ENCODE data around the gene ACSS2. TPM values are rescaled to one million over a fixed set of nuclear protein-coding genes. Genes with fewer than 3 reads are reported as not detected.
"Not testable (repeated sequence)": the region's sequence is repeated elsewhere in the genome, so short reads cannot be mapped to it uniquely, and the experiment has no call there.

The ACSS2 gene
- total RNA-seq, 1 donor from 2014 or later, result 18.7 TPM

DNA sequence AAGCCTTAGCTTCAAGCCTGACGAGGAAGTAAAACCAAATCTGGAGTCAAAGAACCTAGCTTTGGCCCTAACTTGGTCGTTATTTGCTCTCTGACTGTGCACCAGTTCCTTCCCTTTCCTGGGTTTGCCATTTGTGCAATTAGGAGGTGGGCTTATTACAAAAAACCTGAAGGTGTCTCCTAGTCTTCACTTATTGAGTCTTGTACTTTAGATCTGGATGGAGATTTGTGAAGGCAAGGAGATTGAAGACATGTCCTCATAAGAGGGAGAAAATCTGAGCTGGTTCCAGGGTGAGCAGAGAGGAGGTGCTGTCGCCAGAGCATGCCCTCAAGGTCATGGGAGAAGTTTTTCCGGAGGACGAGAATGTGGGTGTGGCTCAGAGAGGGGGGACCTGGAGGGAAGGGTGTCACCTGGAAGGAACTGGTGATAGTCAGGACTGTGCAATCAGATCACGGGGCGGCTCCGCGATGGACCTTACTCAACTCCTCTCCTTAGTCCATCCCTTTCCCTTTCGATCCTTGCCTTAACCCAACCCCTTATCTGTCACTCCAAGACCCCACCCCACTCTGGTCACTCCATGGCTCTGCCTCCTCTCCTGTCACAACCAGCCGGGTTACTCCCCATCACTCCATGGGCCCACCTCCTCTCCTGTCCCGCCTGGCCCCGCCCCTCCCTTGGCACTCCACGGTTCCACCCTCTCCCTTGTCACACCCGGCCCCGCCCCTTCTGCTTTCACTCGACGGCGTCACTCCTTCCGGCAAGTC is 588 bp upstream of the ACSS2 start:
- Histone ChIP-seq H3K4me1 (ENCODE audit: insufficient read depth, low read length) (peaks cover 23% of the 10 kb centered on the region), H3K4me2 (ENCODE audit: low read length) (peak overlapping the region; percentile 99), H3K4me3 (ENCODE audit: insufficient read depth, low read depth, low read length) (peak overlapping the region; percentile 59), H3K36me3 (ENCODE audit: insufficient read depth, low read length) (no peaks in the 10 kb centered on the region), H3K9me3 (ENCODE audit: insufficient read depth, low read depth, low read length) (no peaks in the 10 kb centered on the region), H2AFZ (ENCODE audit: low read depth, low read length) (peak overlapping the region; percentile 83), H3K79me2 (ENCODE audit: insufficient read depth, low read length) (peaks cover 17% of the 10 kb centered on the region), H3K9ac (ENCODE audit: low read length) (peak overlapping the region; percentile 46), H3K27ac (ENCODE audit: low read depth, low read length) (no peak overlapping the region), H4K20me1 (ENCODE audit: insufficient read depth, low read length) (peaks cover 15% of the 10 kb centered on the region), H3K27me3 (ENCODE audit: insufficient read depth, low read length) (no peaks in the 10 kb centered on the region)
- DNase-seq (ENCODE audit: low read depth) (peak; percentile 95), FAIRE-seq (no peak)
- H3K4me3 Mint-ChIP-seq (ENCODE audit: unreplicated experiment), result peak overlapping the region; percentile 97
- H3K4me1 Mint-ChIP-seq (ENCODE audit: low read depth, unreplicated experiment), result peaks cover 15% of the 10 kb centered on the region
- no peak for TF ChIP-seq EZH2 (IDR thresholded peaks at IDR 0.05; ENCODE audit: insufficient read depth, low read length)
- TF ChIP-seq, protein P1, sequence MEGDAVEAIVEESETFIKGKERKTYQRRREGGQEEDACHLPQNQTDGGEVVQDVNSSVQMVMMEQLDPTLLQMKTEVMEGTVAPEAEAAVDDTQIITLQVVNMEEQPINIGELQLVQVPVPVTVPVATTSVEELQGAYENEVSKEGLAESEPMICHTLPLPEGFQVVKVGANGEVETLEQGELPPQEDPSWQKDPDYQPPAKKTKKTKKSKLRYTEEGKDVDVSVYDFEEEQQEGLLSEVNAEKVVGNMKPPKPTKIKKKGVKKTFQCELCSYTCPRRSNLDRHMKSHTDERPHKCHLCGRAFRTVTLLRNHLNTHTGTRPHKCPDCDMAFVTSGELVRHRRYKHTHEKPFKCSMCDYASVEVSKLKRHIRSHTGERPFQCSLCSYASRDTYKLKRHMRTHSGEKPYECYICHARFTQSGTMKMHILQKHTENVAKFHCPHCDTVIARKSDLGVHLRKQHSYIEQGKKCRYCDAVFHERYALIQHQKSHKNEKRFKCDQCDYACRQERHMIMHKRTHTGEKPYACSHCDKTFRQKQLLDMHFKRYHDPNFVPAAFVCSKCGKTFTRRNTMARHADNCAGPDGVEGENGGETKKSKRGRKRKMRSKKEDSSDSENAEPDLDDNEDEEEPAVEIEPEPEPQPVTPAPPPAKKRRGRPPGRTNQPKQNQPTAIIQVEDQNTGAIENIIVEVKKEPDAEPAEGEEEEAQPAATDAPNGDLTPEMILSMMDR (IDR thresholded peaks at IDR 0.05; ENCODE audit: insufficient read depth, low read depth, low read length), result no peak
- peaks cover 2% of the 10 kb centered on the region for H3K27me3 Mint-ChIP-seq (ENCODE audit: low read depth, unreplicated experiment)
- peak overlapping the region; percentile 41 for H3K27ac Mint-ChIP-seq (ENCODE audit: unreplicated experiment)
- H3K36me3 Mint-ChIP-seq (ENCODE audit: low read depth, unreplicated experiment), result peaks cover 5% of the 10 kb centered on the region
- no peaks in the 10 kb centered on the region for H3K9me3 Mint-ChIP-seq (ENCODE audit: unreplicated experiment)

DNA sequence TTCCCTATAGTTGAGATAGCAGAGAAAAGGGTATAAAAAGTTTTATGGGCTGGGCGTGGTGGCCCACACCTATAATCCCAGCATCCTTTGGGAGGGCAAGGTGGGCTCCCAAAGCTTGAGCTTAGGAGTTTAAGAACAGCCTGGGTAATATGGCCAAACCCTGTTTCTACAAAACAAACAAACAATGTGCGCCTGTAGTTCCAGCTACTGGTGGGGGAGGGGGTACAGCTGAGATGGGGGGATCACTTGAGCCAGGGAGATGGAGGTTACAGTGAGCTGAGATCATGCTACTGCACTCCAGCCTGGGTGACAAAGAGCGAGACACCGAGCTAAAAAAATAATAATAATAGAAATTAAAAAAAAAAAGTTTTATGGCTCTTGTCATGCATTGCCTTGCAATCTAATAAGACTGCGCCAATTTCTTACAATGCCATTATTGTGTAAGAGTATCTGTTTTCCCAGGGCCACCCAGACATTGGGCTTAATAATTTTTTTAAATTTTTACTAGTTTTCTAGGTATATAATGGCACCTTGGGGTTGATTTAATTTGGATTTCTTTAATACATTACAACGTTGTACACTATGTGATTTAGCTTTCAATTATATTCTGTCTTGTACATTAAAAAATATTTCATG is 3.9 kb downstream of the ACSS2 start:
- Histone ChIP-seq H3K27ac (ENCODE audit: low read depth, low read length) (no peak overlapping the region), H3K4me3 (ENCODE audit: insufficient read depth, low read depth, low read length) (no peak overlapping the region), H2AFZ (ENCODE audit: low read depth, low read length) (no peak overlapping the region), H3K79me2 (ENCODE audit: insufficient read depth, low read length) (peaks cover 4% of the 10 kb centered on the region), H3K4me1 (ENCODE audit: insufficient read depth, low read length) (peaks cover 11% of the 10 kb centered on the region), H3K4me2 (ENCODE audit: low read length) (no peak overlapping the region), H3K36me3 (ENCODE audit: insufficient read depth, low read length) (no peaks in the 10 kb centered on the region), H4K20me1 (ENCODE audit: insufficient read depth, low read length) (peaks cover 7% of the 10 kb centered on the region), H3K27me3 (ENCODE audit: insufficient read depth, low read length) (no peaks in the 10 kb centered on the region), H3K9ac (ENCODE audit: low read length) (no peak overlapping the region), H3K9me3 (ENCODE audit: insufficient read depth, low read depth, low read length) (no peaks in the 10 kb centered on the region)
- Mint-ChIP-seq H3K9me3 (ENCODE audit: unreplicated experiment) (no peaks in the 10 kb centered on the region), H3K4me1 (ENCODE audit: low read depth, unreplicated experiment) (peaks cover 4% of the 10 kb centered on the region), H3K4me3 (ENCODE audit: unreplicated experiment) (no peak overlapping the region), H3K27ac (ENCODE audit: unreplicated experiment) (no peak overlapping the region), H3K27me3 (ENCODE audit: low read depth, unreplicated experiment) (peaks cover 2% of the 10 kb centered on the region), H3K36me3 (ENCODE audit: low read depth, unreplicated experiment) (no peaks in the 10 kb centered on the region)
- FAIRE-seq (no peak), DNase-seq (ENCODE audit: low read depth) (no peak)
- TF ChIP-seq EZH2 (IDR thresholded peaks at IDR 0.05; ENCODE audit: insufficient read depth, low read length), result no peak
- TF ChIP-seq, protein P1 (IDR thresholded peaks at IDR 0.05; ENCODE audit: insufficient read depth, low read depth, low read length), result no peak

DNA sequence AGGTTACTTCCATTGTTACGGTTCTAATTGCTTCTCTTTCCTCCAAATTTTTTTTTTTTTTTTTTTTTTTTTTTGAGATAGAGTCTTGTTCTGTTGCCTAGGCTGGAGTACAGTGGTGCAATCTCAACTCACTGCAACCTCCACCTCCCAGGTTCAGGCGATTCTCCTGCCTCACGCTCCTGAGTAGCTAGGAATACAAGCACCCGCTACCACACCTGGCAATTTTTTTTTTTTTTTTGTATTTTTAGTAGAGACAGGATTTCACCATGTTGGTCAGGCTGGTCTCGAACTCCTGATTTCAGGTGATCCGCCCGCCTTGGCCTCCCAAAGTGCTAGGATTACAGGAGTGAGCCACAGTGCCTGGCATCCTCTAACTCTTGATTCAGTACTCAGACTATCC is 4.6 kb downstream of the ACSS2 start:
- H3K9ac ChIP-seq (ENCODE audit: low read length); DNase-seq (ENCODE audit: low read depth); H3K4me3 Mint-ChIP-seq (ENCODE audit: unreplicated experiment); H3K9me3 ChIP-seq (ENCODE audit: insufficient read depth, low read depth, low read length); H3K36me3 ChIP-seq (ENCODE audit: insufficient read depth, low read length); H2AFZ ChIP-seq (ENCODE audit: low read depth, low read length); H3K4me3 ChIP-seq (ENCODE audit: insufficient read depth, low read depth, low read length); H3K27ac Mint-ChIP-seq (ENCODE audit: unreplicated experiment); H3K27ac ChIP-seq (ENCODE audit: low read depth, low read length); H3K4me1 Mint-ChIP-seq (ENCODE audit: low read depth, unreplicated experiment); H3K4me1 ChIP-seq (ENCODE audit: insufficient read depth, low read length); FAIRE-seq; H3K9me3 Mint-ChIP-seq (ENCODE audit: unreplicated experiment); H3K36me3 Mint-ChIP-seq (ENCODE audit: low read depth, unreplicated experiment); H3K79me2 ChIP-seq (ENCODE audit: insufficient read depth, low read length); H3K4me2 ChIP-seq (ENCODE audit: low read length); H4K20me1 ChIP-seq (ENCODE audit: insufficient read depth, low read length); H3K27me3 Mint-ChIP-seq (ENCODE audit: low read depth, unreplicated experiment); H3K27me3 ChIP-seq (ENCODE audit: insufficient read depth, low read length): not testable (repeated sequence)
